NCI-H1105 (cell line): ENCODE results near the gene DFFB.

Experiments
- DNase-seq: peaks from one replicate; lab custom pipeline; 2025; lab: John Stamatoyannopoulos, UW

Gene DFFB

GRCh38 chr1:3896396-3897000 lies 39.2 kb downstream of the DFFB start:
- no peak for DNase-seq

- DNase-seq: no peak
Observed at GRCh38 chr1:3898475-3898735, 41.1 kb downstream of the DFFB start.

DNA sequence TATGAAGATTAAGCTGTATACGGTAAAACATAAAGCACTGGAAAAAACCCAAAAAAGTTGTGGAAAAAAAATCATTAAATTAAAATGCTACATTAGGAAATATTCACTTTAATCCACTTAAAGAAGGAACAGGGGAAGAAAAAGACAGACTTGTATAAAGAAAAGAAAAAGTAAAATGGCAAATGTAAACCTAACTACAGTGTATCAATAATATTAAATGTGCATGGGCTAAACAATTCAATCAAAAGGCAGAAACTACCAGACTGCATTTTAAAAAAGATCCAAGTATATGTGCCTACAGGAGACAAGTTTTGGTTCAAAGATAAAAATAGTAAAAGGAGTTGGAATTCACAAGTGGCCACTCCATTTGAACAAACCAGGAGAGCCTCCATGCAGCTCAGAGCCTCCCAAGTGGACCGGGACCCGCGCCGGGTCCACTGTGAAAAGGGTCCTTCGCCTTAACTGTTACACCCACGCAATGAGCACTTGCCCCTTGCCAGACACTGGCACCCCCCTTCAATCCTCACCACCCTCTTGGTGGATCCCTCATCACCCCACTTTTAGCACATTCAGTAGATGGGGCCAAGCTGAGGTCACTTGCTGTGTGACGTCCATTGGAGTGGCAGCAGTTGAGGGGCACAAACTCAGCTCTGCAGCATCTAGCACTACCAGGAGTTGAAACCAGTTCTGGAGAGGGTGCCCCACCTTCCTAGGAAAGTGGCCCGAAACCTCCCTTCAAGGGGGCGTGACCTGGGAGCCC lies 41.9 kb downstream of the DFFB start:
- no peak for DNase-seq

DNA sequence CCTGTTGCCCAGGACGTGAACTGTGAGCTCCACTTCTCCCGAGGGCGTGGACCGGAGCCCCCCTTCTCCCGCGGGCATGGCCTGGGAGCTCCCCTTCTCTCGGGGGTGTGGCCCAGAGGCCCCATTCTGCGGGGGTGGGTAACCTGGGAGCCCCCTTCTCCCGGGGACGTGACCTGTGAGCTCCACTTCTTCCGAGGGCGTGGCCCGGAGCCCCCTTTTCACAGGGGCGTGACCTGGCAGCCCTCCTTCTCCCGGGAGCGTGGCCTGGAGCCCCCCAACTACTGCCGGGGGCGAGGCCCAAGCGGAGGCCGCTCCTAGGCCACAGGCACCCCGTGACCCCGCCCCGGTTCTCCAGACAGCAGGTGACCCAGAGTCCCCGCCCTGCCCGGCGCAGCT lies 42.5 kb downstream of the DFFB start:
- DNase-seq: no peak

DNA sequence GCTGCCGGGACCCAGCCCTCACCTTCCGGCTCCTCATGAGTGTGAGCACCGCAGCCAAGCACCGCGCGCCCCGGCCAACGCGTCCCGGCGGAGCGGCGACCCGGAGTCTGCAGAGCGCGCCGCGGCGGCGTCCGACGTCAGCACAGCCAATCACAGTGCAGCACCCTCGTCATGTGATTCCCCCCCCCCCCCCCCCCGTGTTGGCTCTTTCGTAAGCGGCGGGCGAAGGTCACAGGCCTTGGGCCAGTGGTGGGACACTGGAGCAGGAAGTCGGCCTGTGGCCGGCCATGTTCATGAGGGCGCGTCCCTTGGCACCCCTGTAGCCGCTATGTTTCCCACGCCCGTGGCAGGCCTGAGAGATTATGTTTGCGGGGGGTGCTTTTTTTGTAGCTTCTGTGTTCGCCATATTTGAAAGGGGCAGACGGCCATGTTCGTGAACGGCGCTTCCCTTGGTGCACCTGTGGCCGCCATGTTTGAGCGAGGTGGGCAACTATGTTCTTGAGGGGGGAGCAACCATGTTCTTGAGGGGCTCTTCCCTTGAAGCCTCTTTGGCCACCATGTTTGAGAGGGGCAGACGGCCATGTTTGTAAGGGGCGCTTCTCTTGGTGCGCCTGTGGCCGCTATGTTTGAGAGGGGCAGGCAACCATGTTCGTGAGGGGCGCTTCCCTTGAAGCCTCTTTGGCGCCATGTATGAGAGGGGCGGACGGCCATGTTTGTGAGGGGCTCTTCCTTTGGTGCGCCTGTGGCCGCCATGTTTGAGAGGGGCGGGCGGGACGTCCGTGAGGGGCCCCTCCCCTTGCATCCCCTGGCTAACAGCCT lies 43.1 kb downstream of the DFFB start, which contains the start of gene C1orf174:
C1orf174 (minus strand) TSS at position 123 of the 819 bp plus-strand sequence; CDS start at position 37, 86 bp downstream.
- peak; percentile 99 for DNase-seq

DNA sequence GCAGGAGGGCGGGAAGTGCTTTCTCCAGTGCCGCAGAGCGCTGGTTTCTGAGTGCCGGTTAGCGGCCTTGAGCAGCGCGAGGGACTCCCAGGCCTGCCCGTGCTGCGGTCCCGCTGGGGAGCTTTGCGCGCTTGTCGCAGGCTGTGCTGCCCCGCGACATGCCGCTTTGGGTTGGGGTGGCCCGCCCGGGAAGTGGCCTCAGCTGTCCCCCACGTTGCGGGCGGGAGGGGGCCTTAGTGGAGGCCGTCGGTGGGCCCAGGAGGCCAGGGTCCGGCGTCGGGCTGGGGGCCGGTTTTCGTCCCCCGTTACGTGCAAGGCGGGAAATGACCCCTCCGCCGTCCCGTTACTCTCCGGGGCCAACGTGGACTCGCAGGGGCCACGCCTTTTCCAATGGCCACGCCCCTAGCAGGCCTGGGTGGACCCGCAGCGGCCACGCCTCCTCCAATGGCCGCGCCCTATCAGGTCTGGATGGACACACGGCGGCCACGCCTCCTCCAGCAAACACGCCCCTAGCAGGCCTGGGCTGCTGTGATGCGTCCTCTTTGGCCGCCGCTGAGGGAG lies 43.8 kb downstream of the DFFB start:
- DNase-seq: peak; percentile 45

GRCh38 chr1:3902111-3902511 lies 44.8 kb downstream of the DFFB start:
- DNase-seq: no peak

DNA sequence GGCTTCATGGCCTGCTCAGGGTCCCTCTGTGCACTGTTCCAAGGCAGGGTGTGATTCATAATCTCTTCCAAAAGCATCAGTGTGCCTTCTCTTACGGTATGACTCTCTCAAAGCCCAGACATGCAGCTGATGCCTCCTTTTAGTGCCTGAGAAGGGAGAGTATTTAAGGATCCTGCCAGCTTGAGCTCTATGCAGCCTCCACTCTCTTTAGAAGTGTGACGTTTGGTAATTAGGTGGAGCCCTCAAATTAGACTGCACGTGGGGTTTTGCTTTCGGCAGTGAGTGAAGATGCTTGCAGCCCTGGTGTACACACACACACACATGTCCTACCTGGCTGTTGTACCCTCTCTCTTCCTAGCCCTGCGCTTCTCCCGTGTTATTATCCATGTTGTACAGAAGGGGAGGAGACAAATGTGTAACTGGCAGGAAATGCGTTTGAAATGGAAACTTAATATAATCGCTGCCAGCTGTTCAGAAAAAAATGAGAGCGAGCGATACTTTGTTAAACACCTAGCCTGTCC lies 45.4 kb downstream of the DFFB start:
- DNase-seq: no peak

DNA sequence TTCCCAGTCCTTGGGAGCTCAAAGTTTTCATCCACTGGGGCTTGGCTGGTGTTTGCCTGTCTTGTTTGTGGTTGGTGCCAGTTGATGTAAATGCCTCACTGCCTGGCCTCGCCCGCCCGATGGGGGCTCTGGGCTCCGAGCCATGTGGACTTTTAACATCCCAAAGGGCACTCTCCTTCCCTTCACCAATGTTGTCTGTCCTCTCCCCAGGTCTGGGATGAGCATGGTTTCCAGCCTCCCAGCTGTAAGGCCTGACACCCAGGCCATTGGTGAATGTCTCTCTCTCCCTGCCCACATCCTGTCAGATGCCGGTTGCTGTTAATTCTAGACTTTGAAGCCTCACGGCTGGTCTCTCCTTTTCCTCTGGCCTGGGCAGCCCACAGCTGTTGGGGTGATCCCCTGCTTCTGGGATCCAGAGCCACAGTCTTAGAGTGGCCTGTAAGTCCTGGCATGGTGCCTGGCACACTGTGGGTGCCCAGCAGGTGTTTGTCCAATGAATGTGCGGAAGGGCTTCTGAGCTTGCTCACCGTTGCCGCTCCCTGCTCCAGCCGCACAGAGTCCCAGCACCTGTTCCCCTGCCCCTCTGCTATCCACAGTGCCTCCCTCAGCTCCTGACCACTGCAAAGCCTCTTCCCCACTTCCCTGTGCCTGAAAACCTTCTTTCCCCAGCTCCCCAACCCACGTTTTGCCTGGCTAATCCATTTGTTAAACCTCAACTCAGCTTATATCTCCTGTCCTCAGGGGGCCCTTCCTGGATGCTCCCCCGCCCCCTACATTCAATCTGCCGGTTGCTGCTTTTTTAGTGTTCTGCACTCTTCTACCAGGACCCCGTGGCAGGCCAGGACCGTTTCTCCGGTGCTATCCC lies 46.1 kb downstream of the DFFB start:
- DNase-seq: peak; percentile 70

DNA sequence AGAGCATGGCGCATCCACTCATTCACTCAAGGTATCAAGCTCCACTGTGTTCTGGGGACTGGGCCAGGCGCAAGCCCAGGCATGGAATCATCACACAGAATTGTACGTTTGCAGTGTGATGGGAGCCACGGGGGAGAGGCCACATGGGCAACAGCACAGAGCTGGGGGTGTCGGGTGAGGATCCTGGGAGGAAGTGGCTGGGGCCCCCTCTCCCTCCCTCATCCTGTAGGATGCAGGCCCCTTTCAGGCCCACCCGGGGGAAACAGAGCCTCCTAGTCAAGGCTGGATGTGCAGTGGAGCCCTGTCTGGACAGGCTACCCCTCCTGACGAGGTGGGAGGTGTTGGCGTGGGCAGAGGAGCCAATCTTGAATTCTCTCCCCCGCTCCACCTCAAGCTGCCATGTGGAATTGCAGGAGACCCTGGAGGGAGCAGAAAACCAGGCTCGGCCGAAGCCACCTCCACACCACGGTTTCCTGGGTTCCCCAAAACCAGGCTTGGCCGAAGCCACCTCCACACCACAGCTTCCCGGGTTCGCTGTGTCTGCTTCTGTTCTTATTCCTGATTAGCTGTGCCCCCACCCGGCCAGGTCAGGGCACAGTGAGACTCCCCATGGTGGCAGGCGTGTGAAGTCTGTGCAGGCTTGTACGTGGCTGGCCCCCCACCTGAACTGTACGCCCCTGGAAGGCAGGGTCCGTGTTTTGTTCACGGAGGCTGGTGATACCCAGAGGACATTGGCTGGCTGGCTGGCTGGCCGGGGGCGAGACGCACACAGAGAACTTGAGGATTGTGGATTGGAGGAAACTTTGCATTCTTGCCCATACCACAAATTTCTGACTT lies 46.9 kb downstream of the DFFB start:
- DNase-seq: no peak

DNA sequence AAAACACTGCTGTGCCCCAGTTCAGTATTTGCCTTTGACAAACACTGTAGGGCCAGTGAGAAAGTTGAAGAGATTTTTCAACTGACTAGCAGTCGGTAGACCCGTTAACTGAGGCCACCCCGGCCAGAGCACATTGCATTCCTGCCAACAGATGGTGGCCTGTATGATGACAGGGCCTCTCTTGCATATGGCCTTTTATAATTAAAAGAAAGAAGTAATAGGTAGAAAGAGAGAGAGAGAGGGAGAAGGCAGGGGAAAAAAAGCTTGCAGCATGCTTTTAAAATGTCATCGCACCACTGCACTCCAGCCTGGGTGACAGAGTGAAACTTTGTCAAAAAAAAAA lies 47.5 kb downstream of the DFFB start:
- no peak for DNase-seq

DNA sequence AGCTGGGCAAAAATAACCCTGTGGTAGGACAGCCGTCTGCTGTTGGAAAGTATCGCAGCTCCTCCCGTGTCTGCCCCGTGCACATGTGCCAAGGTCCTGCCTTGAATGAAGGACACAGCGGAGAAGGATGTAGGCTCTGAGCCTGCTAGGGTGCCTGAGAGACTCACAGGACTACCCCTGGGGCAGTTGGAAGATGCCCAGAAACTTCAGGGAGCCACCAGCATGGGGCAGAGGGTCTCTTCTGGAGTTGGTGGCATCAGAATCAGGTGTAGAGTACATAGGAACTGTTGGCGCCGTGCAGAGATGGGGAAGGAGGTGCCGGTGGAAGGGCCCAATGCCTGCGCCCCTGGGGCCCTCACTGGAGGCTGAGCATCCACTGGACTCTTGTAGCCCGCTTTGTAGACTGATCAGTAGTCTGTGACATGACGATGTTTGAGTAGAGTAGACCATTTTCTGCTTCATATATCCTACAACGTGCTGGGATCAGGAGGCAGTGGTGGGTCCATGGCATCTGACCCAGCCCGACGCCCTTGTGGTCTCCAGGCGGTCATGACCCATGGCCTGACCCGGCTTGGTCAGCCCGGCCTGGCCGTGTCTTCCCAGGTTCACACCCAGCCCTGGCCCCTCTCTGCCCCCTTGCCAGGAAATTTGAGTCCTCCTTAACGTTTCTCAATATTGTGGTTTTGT lies 48.1 kb downstream of the DFFB start:
- DNase-seq: no peak

DNA sequence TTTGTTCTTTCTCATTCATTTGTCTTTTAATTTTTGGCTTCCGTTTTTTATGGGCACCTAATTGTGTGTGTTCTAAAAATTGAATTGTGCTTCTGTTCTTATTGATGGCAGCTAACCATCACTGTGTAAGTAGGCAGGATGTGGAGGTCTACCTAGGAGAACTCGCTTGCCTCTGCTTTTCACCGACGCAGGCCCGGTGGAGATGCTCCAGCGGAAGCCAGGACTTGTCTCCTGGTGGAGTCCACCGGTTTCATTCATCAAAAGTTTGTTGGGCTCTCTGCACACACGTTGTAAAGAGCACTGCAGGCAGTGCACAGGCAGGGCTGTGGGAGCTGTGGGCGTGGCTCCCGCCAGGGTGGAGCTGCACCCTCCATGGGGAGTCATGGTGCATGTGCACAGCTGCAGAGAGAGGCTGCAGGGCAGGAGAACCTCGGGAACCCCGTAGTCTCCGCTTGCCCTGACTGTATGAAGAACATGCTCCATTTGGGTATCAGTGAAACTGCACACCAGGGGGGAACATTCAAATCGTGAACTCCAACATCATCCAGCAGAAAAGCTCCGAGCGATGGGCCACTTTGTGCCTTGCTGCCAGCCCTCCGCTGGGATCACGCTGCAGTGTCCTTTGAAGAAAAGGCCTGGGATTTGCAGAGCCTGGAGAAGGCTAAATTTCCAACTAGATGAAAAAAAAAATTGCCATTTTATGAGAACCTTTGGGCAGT lies 48.8 kb downstream of the DFFB start:
- DNase-seq: no peak

- no peak for DNase-seq
Observed at GRCh38 chr1:3906672-3907020, 49.4 kb downstream of the DFFB start.

GRCh38 chr1:3907031-3907534 lies 49.8 kb downstream of the DFFB start:
- DNase-seq: no peak

DNA sequence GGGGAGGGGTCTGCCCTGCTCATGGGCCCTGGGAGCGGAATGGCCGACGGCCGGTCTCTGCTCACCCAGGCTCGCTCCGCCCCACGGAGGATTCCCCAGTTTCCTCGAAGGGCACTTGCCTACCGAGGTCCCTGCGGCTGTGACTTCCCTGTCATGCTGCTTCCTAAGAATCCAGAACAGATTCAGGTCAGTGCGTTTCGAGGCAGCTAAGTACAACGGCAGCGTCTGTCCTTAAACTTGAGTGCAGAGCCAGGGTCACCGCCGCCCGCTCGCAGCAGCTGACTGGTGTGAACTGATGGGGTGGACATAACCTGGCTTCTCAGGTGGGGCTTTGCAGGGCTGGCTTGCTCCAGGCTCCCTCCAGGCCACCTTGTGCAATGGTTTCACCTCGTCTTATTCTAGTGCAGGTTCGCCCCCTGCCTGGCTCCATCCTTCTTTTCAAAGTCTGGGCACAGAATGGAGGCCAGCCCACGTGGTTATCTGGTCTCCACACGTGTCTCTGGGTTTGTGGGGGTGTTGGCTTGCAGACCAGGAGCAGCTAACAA lies 50.4 kb downstream of the DFFB start:
- DNase-seq: no peak

GRCh38 chr1:3908886-3909517 lies 51.7 kb downstream of the DFFB start:
- no peak for DNase-seq

DNA sequence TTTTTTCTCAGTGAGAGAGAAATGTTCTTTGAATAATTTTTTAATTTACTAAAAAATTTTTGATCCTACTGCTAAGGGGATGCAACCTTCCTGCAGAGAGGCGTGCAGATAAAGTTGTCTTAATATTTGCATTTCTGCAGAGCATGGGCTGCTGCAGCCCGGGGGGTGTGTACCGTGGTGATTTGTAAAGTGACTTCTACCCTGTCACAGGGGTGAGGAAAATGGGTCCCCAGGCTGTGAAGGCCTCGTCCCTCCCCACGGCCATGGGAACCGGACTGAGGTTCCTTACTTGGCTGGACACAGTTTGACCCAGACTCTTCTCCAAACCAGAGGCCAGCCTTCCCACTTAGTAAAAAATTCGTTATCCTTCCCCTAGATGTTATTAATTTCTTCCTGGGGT lies 52.3 kb downstream of the DFFB start:
- DNase-seq: no peak
